Measurements from ENCODE around the gene ACSS1. TPM values are rescaled to one million over a fixed set of nuclear protein-coding genes. Genes with fewer than 3 reads are reported as not detected.

The ACSS1 gene
- total RNA-seq, 1 donor: 3.5 TPM

- no peak overlapping the region for H3K4me3 ChIP-seq (ENCODE audit: low read depth, low read length)
- peak; percentile 50 for DNase-seq (ENCODE audit: low read depth)
Observed at GRCh38 chr20:24987244-24987643, 70.7 kb downstream of the ACSS1 start.

GRCh38 chr20:24986436-24987015, 71.4 kb downstream of the ACSS1 start:
- H3K4me3 ChIP-seq (ENCODE audit: low read depth, low read length): no peak overlapping the region
- DNase-seq (ENCODE audit: low read depth): no peak
- TF ChIP-seq CTCF (IDR thresholded peaks at IDR 0.05; ENCODE audit: insufficient read depth, low read depth, low read length): no peak

More at GRCh38 chr20:24987244-24987643, 70.7 kb downstream of the ACSS1 start:
- TF ChIP-seq CTCF (IDR thresholded peaks at IDR 0.05; ENCODE audit: insufficient read depth, low read depth, low read length): no peak

GRCh38 chr20:24985802-24986201, 72.1 kb downstream of the ACSS1 start:
- TF ChIP-seq CTCF (IDR thresholded peaks at IDR 0.05; ENCODE audit: insufficient read depth, low read depth, low read length): no peak
- no peak for DNase-seq (ENCODE audit: low read depth)
- H3K4me3 ChIP-seq (ENCODE audit: low read depth, low read length): no peak overlapping the region

GRCh38 chr20:24984961-24985640, 72.8 kb downstream of the ACSS1 start:
- DNase-seq (ENCODE audit: low read depth): no peak
- no peak overlapping the region for H3K4me3 ChIP-seq (ENCODE audit: low read depth, low read length)
- no peak for TF ChIP-seq CTCF (IDR thresholded peaks at IDR 0.05; ENCODE audit: insufficient read depth, low read depth, low read length)

- DNase-seq (ENCODE audit: low read depth): no peak
- no peak overlapping the region for H3K4me3 ChIP-seq (ENCODE audit: low read depth, low read length)
- TF ChIP-seq CTCF (IDR thresholded peaks at IDR 0.05; ENCODE audit: insufficient read depth, low read depth, low read length): no peak
Observed at GRCh38 chr20:24983896-24984295, 74.0 kb downstream of the ACSS1 start.

GRCh38 chr20:24981790-24982189, 76.1 kb downstream of the ACSS1 start:
- no peak for TF ChIP-seq CTCF (IDR thresholded peaks at IDR 0.05; ENCODE audit: insufficient read depth, low read depth, low read length)
- no peak for DNase-seq (ENCODE audit: low read depth)
- H3K4me3 ChIP-seq (ENCODE audit: low read depth, low read length): no peak overlapping the region

Data from fibroblast of villous mesenchyme (primary cell).